H9 (cell line): Measurements from ENCODE around the gene VTA1. TPM values are rescaled to one million over a fixed set of nuclear protein-coding genes. Genes with fewer than 3 reads are reported as not detected.

ENCODE experiments used
- DNase-seq: peaks from one replicate; pipeline ENCODE4 v3.0.0-alpha.2; 2017
- H2AFZ ChIP-seq: one replicate; pipeline ENCODE4 v1.6.1; 2013; ENCODE audit warnings: mild to moderate bottlenecking, low read length, control low read depth, moderate library complexity
- H2AK5ac ChIP-seq: 2 replicates; pipeline ENCODE4 v1.6.1; 2013; ENCODE audit warnings: low read length, control low read depth, mixed read lengths; ENCODE audit not compliant: insufficient read length
- H2BK120ac ChIP-seq: one replicate; pipeline ENCODE4 v1.6.1; 2013; ENCODE audit warnings: low read depth, mild to moderate bottlenecking, low read length, control low read depth, inconsistent platforms; ENCODE audit not compliant: poor library complexity, severe bottlenecking
- H2BK12ac ChIP-seq: 2 replicates; pipeline ENCODE4 v1.6.1; 2013; ENCODE audit warnings: low read length, control low read depth, mixed read lengths, low read depth; ENCODE audit not compliant: insufficient read length
- H2BK15ac ChIP-seq: 2 replicates; pipeline ENCODE4 v1.6.1; 2013; ENCODE audit warnings: low read depth, low read length, control low read depth
- H2BK20ac ChIP-seq: one replicate; pipeline ENCODE4 v1.6.1; 2013; ENCODE audit warnings: low read depth, mild to moderate bottlenecking, low read length, control low read depth, inconsistent platforms; ENCODE audit not compliant: poor library complexity, severe bottlenecking
- H2BK5ac ChIP-seq: 2 replicates; pipeline ENCODE4 v1.6.1; 2013; ENCODE audit warnings: low read length, control low read depth, mixed read lengths; ENCODE audit not compliant: insufficient read length
- H3K14ac ChIP-seq: 2 replicates; pipeline ENCODE4 v1.6.1; 2013; ENCODE audit warnings: low read length, control low read depth; ENCODE audit not compliant: insufficient read depth
- H3K18ac ChIP-seq: 2 replicates; pipeline ENCODE4 v1.6.1; 2013; ENCODE audit warnings: low read depth, mild to moderate bottlenecking, mixed read lengths, low read length, control low read depth; ENCODE audit not compliant: insufficient read length
- H3K23ac ChIP-seq: 2 replicates; pipeline ENCODE4 v1.6.1; 2013; ENCODE audit warnings: low read length, control low read depth, mixed read lengths, low read depth; ENCODE audit not compliant: insufficient read length
- H3K23me2 ChIP-seq: 2 replicates; pipeline ENCODE4 v1.6.1; 2013; ENCODE audit warnings: low read depth, mild to moderate bottlenecking, mixed read lengths, low read length, control low read depth; ENCODE audit not compliant: insufficient read length, poor library complexity, severe bottlenecking
- H3K27ac ChIP-seq: 2 replicates; pipeline ENCODE4 v1.5.1; 2013; ENCODE audit warnings: low read length, control low read depth, mixed read lengths, low read depth; ENCODE audit not compliant: insufficient read length
- H3K27me3 ChIP-seq: 2 replicates; pipeline ENCODE4 v1.6.1; 2013; ENCODE audit warnings: low read length, control low read depth, inconsistent platforms; ENCODE audit not compliant: insufficient read depth
- H3K4ac ChIP-seq: 2 replicates; pipeline ENCODE4 v1.6.1; 2013; ENCODE audit warnings: low read depth, mild to moderate bottlenecking, control low read depth, inconsistent platforms, low read length, moderate library complexity
- H3K4me1 ChIP-seq: 2 replicates; pipeline ENCODE4 v1.6.1; 2013; ENCODE audit warnings: low read length, control low read depth, inconsistent platforms; ENCODE audit not compliant: insufficient read depth
- H3K4me2 ChIP-seq: 2 replicates; pipeline ENCODE4 v1.6.1; 2013; ENCODE audit warnings: low read length, control low read depth, mixed read lengths; ENCODE audit not compliant: insufficient read length, insufficient read depth
- H3K56ac ChIP-seq: 2 replicates; pipeline ENCODE4 v1.6.1; 2013; ENCODE audit warnings: low read depth, mild to moderate bottlenecking, mixed read lengths, low read length, control low read depth; ENCODE audit not compliant: insufficient read length
- H3K79me1 ChIP-seq: 2 replicates; pipeline ENCODE4 v1.6.1; 2013; ENCODE audit warnings: low read depth, mild to moderate bottlenecking, moderate library complexity, low read length, control low read depth, inconsistent platforms; ENCODE audit not compliant: insufficient read depth, poor library complexity, severe bottlenecking
- H3K79me2 ChIP-seq: 2 replicates; pipeline ENCODE4 v1.6.1; 2013; ENCODE audit warnings: low read length, control low read depth, inconsistent platforms; ENCODE audit not compliant: insufficient read depth
- H3K9ac ChIP-seq: 2 replicates; pipeline ENCODE4 v1.6.1; 2013; ENCODE audit warnings: low read length, control low read depth, mixed read lengths; ENCODE audit not compliant: insufficient read length; ENCODE audit errors: extremely low read depth
- H3K9me3 ChIP-seq: one replicate; pipeline ENCODE4 v1.6.1; 2013; ENCODE audit warnings: low read depth, low read length, inconsistent platforms; ENCODE audit not compliant: control insufficient read depth
- H3T11ph ChIP-seq: one replicate; pipeline ENCODE4 v1.6.1; 2013; ENCODE audit warnings: mild to moderate bottlenecking, low read length, control low read depth, inconsistent platforms
- H4K20me1 ChIP-seq: one replicate; pipeline ENCODE4 v1.6.1; 2013; ENCODE audit not compliant: control insufficient read depth, insufficient read length, insufficient read depth
- H4K5ac ChIP-seq: 2 replicates; pipeline ENCODE4 v1.6.1; 2013; ENCODE audit warnings: low read depth, mild to moderate bottlenecking, mixed read lengths, low read length, control low read depth; ENCODE audit not compliant: insufficient read length
- H4K8ac ChIP-seq: replicated peaks from 2 replicates; pipeline ENCODE4 v1.6.1; 2013; ENCODE audit warnings: low read length, control low read depth, mixed read lengths, low read depth; ENCODE audit not compliant: insufficient read length
- H4K91ac ChIP-seq: 2 replicates; pipeline ENCODE4 v1.6.1; 2013; ENCODE audit warnings: low read depth, mild to moderate bottlenecking, moderate library complexity, mixed read lengths, low read length, control low read depth; ENCODE audit not compliant: insufficient read length
- H3K27ac Mint-ChIP-seq, 3 experiments: 2 replicates in 2 of 3; 3 replicates in 1 of 3; pipeline ENCODE4 v1.8.0; 2020 to 2021; ENCODE audit warnings: mixed read lengths in 3 of 3, mild to moderate bottlenecking in 1 of 3, moderate library complexity in 1 of 3
- H3K27me3 Mint-ChIP-seq: 2 replicates; pipeline ENCODE4 v1.8.0; 2021; ENCODE audit warnings: low read depth, mild to moderate bottlenecking, moderate library complexity, mixed read lengths
- H3K36me3 Mint-ChIP-seq, 3 experiments: 2 replicates in 2 of 3; 3 replicates in 1 of 3; pipeline ENCODE4 v1.8.0; 2020 to 2021; ENCODE audit warnings: low read depth in 3 of 3, mixed read lengths in 3 of 3; ENCODE audit not compliant: insufficient read depth in 1 of 3
- H3K4me1 Mint-ChIP-seq, 2 experiments: 2 replicates each; pipeline ENCODE4 v1.8.0; 2020; ENCODE audit warnings: mixed read lengths in 2 of 2
- H3K4me3 Mint-ChIP-seq, 2 experiments: 2 replicates in 1 of 2; 3 replicates in 1 of 2; pipeline ENCODE4 v1.8.0; 2020 to 2021; ENCODE audit warnings: mild to moderate bottlenecking in 2 of 2, mixed read lengths in 2 of 2, moderate library complexity in 1 of 2
- H3K9me3 Mint-ChIP-seq, 2 experiments: 2 replicates in 1 of 2; 3 replicates in 1 of 2; pipeline ENCODE4 v1.8.0; 2020; ENCODE audit warnings: mild to moderate bottlenecking in 2 of 2, mixed read lengths in 2 of 2, moderate library complexity in 1 of 2
- WGBS: extraction: QIAGEN DNeasy Blood & Tissue Kit; methylation state at CpG from one replicate; pipeline ENCODE4 v1.1.7; 2013; ENCODE audit warnings: missing lambda C conversion rate, low lambda C conversion rate, mixed read lengths; ENCODE audit not compliant: insufficient read length; ENCODE audit errors: extremely low coverage; 5-methylcytosine and 5-hydroxymethylcytosine counted together
- total RNA-seq: library from RNA; stranded (reverse); gene quantifications from 2 replicates; pipeline ENCODE4 v1.2.1, GENCODE V29; 2021
- TF ChIP-seq, protein P1 (sequence below): fragments of 200-600 bp; sonication (generic); conservative IDR thresholded peaks from 3 replicates; pipeline ENCODE4 v1.8.0; 2021; ENCODE audit warnings: antibody characterized with exemption, mild to moderate bottlenecking

Gene VTA1
- total RNA-seq, 1 experiment from 2014 or later = 63.1 TPM

DNA sequence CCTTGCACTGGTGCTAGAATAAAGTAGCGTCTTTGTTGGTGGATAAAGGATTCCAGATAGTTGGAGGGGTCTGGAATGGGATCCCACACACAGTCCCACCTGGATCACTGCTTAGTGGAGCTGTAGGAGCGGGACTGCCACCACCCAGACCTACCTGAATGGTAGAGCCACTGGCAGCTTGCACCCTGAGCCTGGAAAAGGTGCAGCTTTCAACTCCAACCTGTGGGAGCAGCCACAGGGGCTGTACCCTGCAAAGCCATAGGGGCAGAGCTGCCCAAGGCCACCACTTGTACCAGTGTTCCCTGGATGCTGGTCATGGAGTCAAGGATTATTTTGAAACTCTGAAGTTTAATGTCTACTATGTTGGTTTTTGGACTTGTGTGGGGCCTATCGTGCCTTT lies 26.9 kb downstream of the VTA1 start:
- H3K23ac ChIP-seq = no peak overlapping the region

More for the DNA sequence above, 26.9 kb downstream of the VTA1 start:
- WGBS = no CpG with 5 or more reads among the region's 3 CpGs
- no peak overlapping the region for H3K4me2 ChIP-seq
- H3K56ac ChIP-seq = no peak overlapping the region
- Mint-ChIP-seq H3K27ac (no peak overlapping the region), H3K9me3 (no peaks in the 10 kb centered on the region), H3K27me3 (no peaks in the 10 kb centered on the region), H3K36me3 (peaks cover 8 to 38% (median 24%) of the 10 kb centered on the region in 3 experiments; a peak in 6 of 7 replicates), H3K4me3 (no peak overlapping the region), H3K4me1 (no peaks in the 10 kb centered on the region)
- H3K79me2 ChIP-seq = no peaks in the 10 kb centered on the region
- no peak overlapping the region for H2BK12ac ChIP-seq
- H3K27ac ChIP-seq = no peak overlapping the region
- no peaks in the 10 kb centered on the region for H3K9me3 ChIP-seq
- TF ChIP-seq, protein P1, sequence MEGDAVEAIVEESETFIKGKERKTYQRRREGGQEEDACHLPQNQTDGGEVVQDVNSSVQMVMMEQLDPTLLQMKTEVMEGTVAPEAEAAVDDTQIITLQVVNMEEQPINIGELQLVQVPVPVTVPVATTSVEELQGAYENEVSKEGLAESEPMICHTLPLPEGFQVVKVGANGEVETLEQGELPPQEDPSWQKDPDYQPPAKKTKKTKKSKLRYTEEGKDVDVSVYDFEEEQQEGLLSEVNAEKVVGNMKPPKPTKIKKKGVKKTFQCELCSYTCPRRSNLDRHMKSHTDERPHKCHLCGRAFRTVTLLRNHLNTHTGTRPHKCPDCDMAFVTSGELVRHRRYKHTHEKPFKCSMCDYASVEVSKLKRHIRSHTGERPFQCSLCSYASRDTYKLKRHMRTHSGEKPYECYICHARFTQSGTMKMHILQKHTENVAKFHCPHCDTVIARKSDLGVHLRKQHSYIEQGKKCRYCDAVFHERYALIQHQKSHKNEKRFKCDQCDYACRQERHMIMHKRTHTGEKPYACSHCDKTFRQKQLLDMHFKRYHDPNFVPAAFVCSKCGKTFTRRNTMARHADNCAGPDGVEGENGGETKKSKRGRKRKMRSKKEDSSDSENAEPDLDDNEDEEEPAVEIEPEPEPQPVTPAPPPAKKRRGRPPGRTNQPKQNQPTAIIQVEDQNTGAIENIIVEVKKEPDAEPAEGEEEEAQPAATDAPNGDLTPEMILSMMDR = no peak
- no peak overlapping the region for H2BK5ac ChIP-seq
- no peak overlapping the region for H3K14ac ChIP-seq
- no peaks in the 10 kb centered on the region for H3K4me1 ChIP-seq
- no peak overlapping the region for H4K5ac ChIP-seq
- H4K91ac ChIP-seq = no peak overlapping the region
- H3K27me3 ChIP-seq = no peaks in the 10 kb centered on the region
- no peaks in the 10 kb centered on the region for H3K23me2 ChIP-seq
- no peak overlapping the region for H2BK20ac ChIP-seq
- no peak overlapping the region for H2AK5ac ChIP-seq
- H3K79me1 ChIP-seq = no peaks in the 10 kb centered on the region
- no peak for DNase-seq
- no peak overlapping the region for H2AFZ ChIP-seq
- H4K20me1 ChIP-seq = no peaks in the 10 kb centered on the region
- H3T11ph ChIP-seq = no peak overlapping the region
- H2BK120ac ChIP-seq = no peak overlapping the region
- no peak overlapping the region for H3K4ac ChIP-seq
- no peak overlapping the region for H4K8ac ChIP-seq
- no peak overlapping the region for H3K9ac ChIP-seq
- H3K18ac ChIP-seq = no peak overlapping the region
- no peak overlapping the region for H2BK15ac ChIP-seq
